HG03135 (cell line): ENCODE results near the gene PGLYRP4.

ENCODE experiments used
- ATAC-seq: cut with Tn5 transposase; IDR thresholded peaks from one replicate; pipeline ENCODE4 v1.9.1; 2021; ENCODE audit warnings: mild to moderate bottlenecking, moderate library complexity; ENCODE audit not compliant: unreplicated experiment

Gene PGLYRP4

GRCh38 chr1:153293480-153293775 lies 55.2 kb downstream of the PGLYRP4 start:
- ATAC-seq: no peak

GRCh38 chr1:153292740-153293479 lies 55.7 kb downstream of the PGLYRP4 start:
- no peak for ATAC-seq

GRCh38 chr1:153292185-153292584 lies 56.5 kb downstream of the PGLYRP4 start:
- no peak for ATAC-seq

- ATAC-seq: no peak
These were observed 57.1 kb downstream of the PGLYRP4 start for GRCh38 chr1:153291514-153291913.

- no peak for ATAC-seq
These were observed 59.9 kb downstream of the PGLYRP4 start for GRCh38 chr1:153288634-153289275.
